ENCODE measurements around the gene TRAF3. TPM values are rescaled to one million over a fixed set of nuclear protein-coding genes. Genes with fewer than 3 reads are reported as not detected.

The TRAF3 gene
- total RNA-seq, 1 donor from 2014 or later = 10.7 TPM

GRCh38 chr14:102935756-102936155 lies 158.5 kb downstream of the TRAF3 start:
- DNase-seq (ENCODE audit: low read depth in 2 of 2) = no peak

- no peak for DNase-seq (ENCODE audit: low read depth in 2 of 2)
Measured at GRCh38 chr14:102937331-102938175, 160.3 kb downstream of the TRAF3 start.

GRCh38 chr14:102938191-102938590 lies 160.9 kb downstream of the TRAF3 start:
- no peak for DNase-seq (ENCODE audit: low read depth in 2 of 2)

- DNase-seq (ENCODE audit: low read depth in 2 of 2) = no peak
Measured at GRCh38 chr14:102939329-102939728, 162.1 kb downstream of the TRAF3 start.

- DNase-seq (ENCODE audit: low read depth in 2 of 2) = no peak
Measured at GRCh38 chr14:102939820-102940561, 162.7 kb downstream of the TRAF3 start.

- DNase-seq (ENCODE audit: low read depth in 2 of 2) = no peak
Measured at GRCh38 chr14:102940729-102941362, 163.6 kb downstream of the TRAF3 start.

GRCh38 chr14:102941419-102942011 lies 164.3 kb downstream of the TRAF3 start:
- no peak for DNase-seq (ENCODE audit: low read depth in 2 of 2)

- DNase-seq (ENCODE audit: low read depth in 2 of 2) = no peak
Measured at GRCh38 chr14:102942069-102942468, 164.8 kb downstream of the TRAF3 start.

- DNase-seq (ENCODE audit: low read depth in 2 of 2) = no peak
Measured at GRCh38 chr14:102943454-102943853, 166.2 kb downstream of the TRAF3 start.

GRCh38 chr14:102943979-102944378 lies 166.7 kb downstream of the TRAF3 start:
- no peak for DNase-seq (ENCODE audit: low read depth in 2 of 2)

GRCh38 chr14:102944448-102945330 lies 167.4 kb downstream of the TRAF3 start:
- no peak for DNase-seq (ENCODE audit: low read depth in 2 of 2)

GRCh38 chr14:102945346-102946130 lies 168.3 kb downstream of the TRAF3 start:
- no peak for DNase-seq (ENCODE audit: low read depth in 2 of 2)

- no peak for DNase-seq (ENCODE audit: low read depth in 2 of 2)
Measured at GRCh38 chr14:102947321-102948103, 170.3 kb downstream of the TRAF3 start.

GRCh38 chr14:102948698-102949061 lies 171.4 kb downstream of the TRAF3 start:
- no peak for DNase-seq (ENCODE audit: low read depth in 2 of 2)

- no peak for DNase-seq (ENCODE audit: low read depth in 2 of 2)
Measured at GRCh38 chr14:102949062-102949800, 172.0 kb downstream of the TRAF3 start.

GRCh38 chr14:102949801-102950451 lies 172.7 kb downstream of the TRAF3 start:
- DNase-seq (ENCODE audit: low read depth in 2 of 2) = peak in 1 of 2 donors; percentile 39

- peak in 1 of 2 donors; percentile 91 for DNase-seq (ENCODE audit: low read depth in 2 of 2)
Measured at GRCh38 chr14:102951034-102951433, 173.8 kb downstream of the TRAF3 start.

- DNase-seq (ENCODE audit: low read depth in 2 of 2) = no peak
Measured at GRCh38 chr14:102951799-102952198, 174.6 kb downstream of the TRAF3 start.

Data from lung microvascular endothelial cell (primary cell).